Measurements from ENCODE around the gene SLC35F1. TPM values are rescaled to one million over a fixed set of nuclear protein-coding genes. Genes with fewer than 3 reads are reported as not detected.

SLC35F1 gene
- total and polyA plus RNA-seq, 8 donors, result under 0.01 to 6.8 (median 0.38) TPM; not detected in 2

DNA sequence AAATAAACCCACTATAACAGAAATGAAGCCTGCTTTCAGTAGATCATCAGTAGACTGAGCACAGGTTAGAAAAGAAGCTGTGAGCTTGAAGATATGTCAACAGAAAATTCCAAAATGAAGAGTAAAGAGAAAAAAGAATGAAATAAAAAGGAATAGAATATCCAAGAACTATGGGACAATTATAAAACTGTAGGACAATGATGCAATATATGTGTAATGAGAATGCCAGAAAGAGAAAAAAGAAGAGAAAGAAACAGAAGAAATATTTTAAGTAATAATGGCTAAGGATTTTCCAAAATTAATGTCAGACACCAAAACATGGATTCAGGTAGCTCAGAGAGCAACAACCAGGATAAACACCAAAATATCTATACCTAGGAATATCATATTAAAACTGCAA is 449.6 kb downstream of the SLC35F1 start:
- no peak for DNase-seq
- Histone ChIP-seq H3K27ac (no peak overlapping the region), H3K4me3 (no peak overlapping the region), H3K27me3 (no peaks in the 10 kb centered on the region), H3K36me3 (no peaks in the 10 kb centered on the region), H3K4me1 (no peaks in the 10 kb centered on the region), H3K9me3 (no peaks in the 10 kb centered on the region)
- intact Hi-C loops (cut with DNase I; ENCODE audit: low total_unique reads), result no loop called here
- TF ChIP-seq, protein P1, sequence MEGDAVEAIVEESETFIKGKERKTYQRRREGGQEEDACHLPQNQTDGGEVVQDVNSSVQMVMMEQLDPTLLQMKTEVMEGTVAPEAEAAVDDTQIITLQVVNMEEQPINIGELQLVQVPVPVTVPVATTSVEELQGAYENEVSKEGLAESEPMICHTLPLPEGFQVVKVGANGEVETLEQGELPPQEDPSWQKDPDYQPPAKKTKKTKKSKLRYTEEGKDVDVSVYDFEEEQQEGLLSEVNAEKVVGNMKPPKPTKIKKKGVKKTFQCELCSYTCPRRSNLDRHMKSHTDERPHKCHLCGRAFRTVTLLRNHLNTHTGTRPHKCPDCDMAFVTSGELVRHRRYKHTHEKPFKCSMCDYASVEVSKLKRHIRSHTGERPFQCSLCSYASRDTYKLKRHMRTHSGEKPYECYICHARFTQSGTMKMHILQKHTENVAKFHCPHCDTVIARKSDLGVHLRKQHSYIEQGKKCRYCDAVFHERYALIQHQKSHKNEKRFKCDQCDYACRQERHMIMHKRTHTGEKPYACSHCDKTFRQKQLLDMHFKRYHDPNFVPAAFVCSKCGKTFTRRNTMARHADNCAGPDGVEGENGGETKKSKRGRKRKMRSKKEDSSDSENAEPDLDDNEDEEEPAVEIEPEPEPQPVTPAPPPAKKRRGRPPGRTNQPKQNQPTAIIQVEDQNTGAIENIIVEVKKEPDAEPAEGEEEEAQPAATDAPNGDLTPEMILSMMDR (IDR thresholded peaks at IDR 0.05), result no peak

Other genes with a start within 250 kb of the SLC35F1 start
- 10 to 100 TPM; 12.7 to 56.9 (median 24.6) TPM for gene NUS1, start 231.8 kb upstream of the SLC35F1 start, total RNA-seq
- 10 to 100 TPM; 13.0 to 16.2 (median 14.4) TPM for gene NUS1, start 231.8 kb upstream of the SLC35F1 start, polyA plus RNA-seq